ENCODE measurements around the gene HGFAC. TPM values are rescaled to one million over a fixed set of nuclear protein-coding genes. Genes with fewer than 3 reads are reported as not detected.
A peak's percentile ranks its signal among the peaks of the same experiment; 100 is the strongest.

The HGFAC gene
- total RNA-seq, 1 experiment from 2014 or later: 1.3 TPM

DNA sequence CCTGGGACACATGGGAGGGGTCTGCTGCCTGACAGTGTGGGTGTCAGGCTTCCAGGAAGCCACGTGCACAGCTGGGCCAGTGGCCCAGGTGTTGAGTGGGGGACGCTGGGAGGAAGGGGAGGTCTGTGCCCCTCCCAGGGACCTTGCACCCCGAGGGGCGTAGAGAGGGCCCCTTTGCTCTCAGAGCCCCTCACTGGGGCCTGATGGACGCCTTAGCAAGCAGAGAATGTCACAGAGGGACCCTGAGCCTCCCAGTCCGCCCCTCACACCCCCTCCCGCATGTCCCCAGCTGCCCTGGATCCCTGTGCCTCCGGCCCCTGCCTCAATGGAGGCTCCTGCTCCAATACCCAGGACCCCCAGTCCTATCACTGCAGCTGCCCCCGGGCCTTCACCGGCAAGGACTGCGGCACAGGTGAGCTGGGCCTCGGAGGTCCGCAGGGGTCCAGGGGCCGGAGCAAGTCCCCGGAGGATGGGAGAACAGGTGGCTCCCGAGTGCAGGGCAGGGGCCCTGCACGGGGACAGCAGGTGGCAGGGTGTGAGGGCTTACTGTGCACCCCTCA is 2.1 kb downstream of the HGFAC start:
- no peak overlapping the region for H3K27ac ChIP-seq
- no TSS peak for BruUV-seq (replicated peaks)
- no peaks in the 10 kb centered on the region for H3K79me2 ChIP-seq (ENCODE audit: low read depth)
- no peaks in the 10 kb centered on the region for H3K9me2 ChIP-seq (ENCODE audit: insufficient read depth)
- no peak for DNase-seq
- no peaks in the 10 kb centered on the region for H3F3A ChIP-seq (ENCODE audit: insufficient read depth, low read depth)
- intact Hi-C loops (cut with micrococcal nuclease; ENCODE audit: unreplicated experiment): loop anchor here (1.0 to 5.0 kb wide), 4 partner anchors 37 to 251 kb away; no protein-coding TSS in a partner anchor
- POLR2A ChIA-PET (ENCODE audit: unreplicated experiment): no interaction called here
- H3K4me1 ChIP-seq (replicated peaks; ENCODE audit: insufficient read depth): no peaks in the 10 kb centered on the region
- no peaks in the 10 kb centered on the region for H3K9me3 ChIP-seq (ENCODE audit: insufficient read depth, low read depth)
- H4K20me1 ChIP-seq (ENCODE audit: insufficient read depth): no peaks in the 10 kb centered on the region
- no peak overlapping the region for H3K4me3 ChIP-seq
- H3K36me3 ChIP-seq (ENCODE audit: low read depth): no peaks in the 10 kb centered on the region
- no peak overlapping the region for H2AFZ ChIP-seq
- CTCF ChIA-PET: no interaction called here
- H3K4me2 ChIP-seq: no peak overlapping the region
- no peaks in the 10 kb centered on the region for H3K27me3 ChIP-seq (ENCODE audit: insufficient read depth, low read depth)
- TF ChIP-seq CTCF (conservative IDR thresholded peaks at IDR 0.05) (peak; percentile 34; the same call in 1 of the 2 replicates), EZH2 (IDR thresholded peaks at IDR 0.05; ENCODE audit: low read depth) (no peak)

DNA sequence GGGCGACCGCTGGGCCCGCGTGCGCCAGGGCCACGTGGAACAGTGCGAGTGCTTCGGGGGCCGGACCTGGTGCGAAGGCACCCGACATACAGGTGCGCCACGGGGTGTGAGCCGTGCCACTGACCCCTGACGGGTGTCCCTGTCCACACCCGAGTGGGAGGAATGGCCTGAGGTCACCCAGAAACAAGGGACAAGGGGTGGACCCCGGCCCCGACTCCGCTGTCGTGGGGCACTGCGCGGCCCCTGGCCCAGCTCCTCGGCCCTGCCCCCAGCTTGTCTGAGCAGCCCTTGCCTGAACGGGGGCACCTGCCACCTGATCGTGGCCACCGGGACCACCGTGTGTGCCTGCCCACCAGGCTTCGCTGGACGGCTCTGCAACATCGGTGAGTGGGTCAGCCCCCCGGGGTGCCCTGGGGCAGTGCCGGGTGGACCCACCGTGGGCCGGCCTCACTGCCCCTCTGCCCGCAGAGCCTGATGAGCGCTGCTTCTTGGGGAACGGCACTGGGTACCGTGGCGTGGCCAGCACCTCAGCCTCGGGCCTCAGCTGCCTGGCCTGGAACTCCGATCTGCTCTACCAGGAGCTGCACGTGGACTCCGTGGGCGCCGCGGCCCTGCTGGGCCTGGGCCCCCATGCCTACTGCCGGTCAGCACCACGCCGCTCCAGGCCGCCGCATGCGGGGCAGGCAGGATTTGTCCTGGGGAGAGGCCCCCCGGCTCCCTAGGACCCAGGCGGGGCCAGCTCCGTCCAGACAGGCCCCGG is 2.8 kb downstream of the HGFAC start:
- no peaks in the 10 kb centered on the region for H3K9me2 ChIP-seq (ENCODE audit: insufficient read depth)
- no peaks in the 10 kb centered on the region for H3K36me3 ChIP-seq (ENCODE audit: low read depth)
- no peak for DNase-seq
- no peak overlapping the region for H3K27ac ChIP-seq
- ChIA-PET CTCF (no interaction called here), POLR2A (ENCODE audit: unreplicated experiment) (no interaction called here)
- BruUV-seq (replicated peaks): no TSS peak
- no peak overlapping the region for H3K4me3 ChIP-seq
- intact Hi-C loops (cut with micrococcal nuclease; ENCODE audit: unreplicated experiment): loop anchor here (2.0 to 5.0 kb wide), 2 partner anchors 36 to 57 kb away; no protein-coding TSS in a partner anchor
- no peaks in the 10 kb centered on the region for H4K20me1 ChIP-seq (ENCODE audit: insufficient read depth)
- no peaks in the 10 kb centered on the region for H3K79me2 ChIP-seq (ENCODE audit: low read depth)
- TF ChIP-seq EZH2 (IDR thresholded peaks at IDR 0.05; ENCODE audit: low read depth) (no peak), CTCF (conservative IDR thresholded peaks at IDR 0.05) (no peak)
- no peaks in the 10 kb centered on the region for H3K9me3 ChIP-seq (ENCODE audit: insufficient read depth, low read depth)
- H3K4me2 ChIP-seq: no peak overlapping the region
- H3F3A ChIP-seq (ENCODE audit: insufficient read depth, low read depth): no peaks in the 10 kb centered on the region
- no peaks in the 10 kb centered on the region for H3K27me3 ChIP-seq (ENCODE audit: insufficient read depth, low read depth)
- no peaks in the 10 kb centered on the region for H3K4me1 ChIP-seq (replicated peaks; ENCODE audit: insufficient read depth)
- H2AFZ ChIP-seq: no peak overlapping the region

DNA sequence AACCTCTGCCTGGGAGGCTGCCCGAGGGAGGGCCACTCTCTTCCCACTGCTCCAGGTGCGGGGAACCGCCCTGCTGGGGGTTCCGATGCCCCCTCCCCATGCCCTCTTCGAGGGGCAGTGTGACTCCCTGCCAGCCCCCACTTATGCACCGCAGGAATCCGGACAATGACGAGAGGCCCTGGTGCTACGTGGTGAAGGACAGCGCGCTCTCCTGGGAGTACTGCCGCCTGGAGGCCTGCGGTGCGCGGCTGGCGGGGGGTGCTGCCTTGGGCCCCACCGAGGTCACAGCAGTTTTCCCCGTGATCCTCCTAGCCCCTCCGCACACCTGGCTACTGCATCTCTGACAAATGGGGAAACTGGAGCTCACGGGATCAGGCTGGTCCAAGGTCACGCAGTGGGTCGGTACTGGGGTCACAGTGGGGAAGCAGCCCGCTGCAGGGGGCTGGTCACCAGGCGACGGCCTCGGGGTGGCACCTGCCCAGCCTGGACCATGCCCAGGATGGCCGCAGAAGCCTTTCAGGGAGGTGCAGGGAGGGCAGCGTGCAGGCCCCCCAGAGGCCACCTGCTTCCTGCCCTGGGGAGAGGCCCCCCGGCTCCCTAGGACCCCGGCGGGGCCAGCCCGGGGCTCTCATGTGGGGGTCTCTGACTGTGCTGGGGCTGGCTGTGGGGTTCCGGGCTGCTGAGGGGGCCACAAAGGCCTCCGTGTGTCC is 3.5 kb downstream of the HGFAC start:
- no peak for TF ChIP-seq CTCF (conservative IDR thresholded peaks at IDR 0.05)
- no peak for TF ChIP-seq EZH2 (IDR thresholded peaks at IDR 0.05; ENCODE audit: low read depth)
- no peaks in the 10 kb centered on the region for H3K79me2 ChIP-seq (ENCODE audit: low read depth)
- no peak overlapping the region for H3K4me3 ChIP-seq
- no peak overlapping the region for H3K4me2 ChIP-seq
- H4K20me1 ChIP-seq (ENCODE audit: insufficient read depth): no peaks in the 10 kb centered on the region
- ChIA-PET CTCF (no interaction called here), POLR2A (ENCODE audit: unreplicated experiment) (no interaction called here)
- no peaks in the 10 kb centered on the region for H3F3A ChIP-seq (ENCODE audit: insufficient read depth, low read depth)
- H3K4me1 ChIP-seq (replicated peaks; ENCODE audit: insufficient read depth): no peaks in the 10 kb centered on the region
- no TSS peak for BruUV-seq (replicated peaks)
- no peak overlapping the region for H3K27ac ChIP-seq
- no peaks in the 10 kb centered on the region for H3K9me2 ChIP-seq (ENCODE audit: insufficient read depth)
- H3K9me3 ChIP-seq (ENCODE audit: insufficient read depth, low read depth): no peaks in the 10 kb centered on the region
- H2AFZ ChIP-seq: no peak overlapping the region
- no peaks in the 10 kb centered on the region for H3K36me3 ChIP-seq (ENCODE audit: low read depth)
- no peaks in the 10 kb centered on the region for H3K27me3 ChIP-seq (ENCODE audit: insufficient read depth, low read depth)
- intact Hi-C loops (cut with micrococcal nuclease; ENCODE audit: unreplicated experiment): loop anchor here (2.0 kb wide), 1 partner anchor 36 kb away; no protein-coding TSS in a partner anchor
- no peak for DNase-seq

Data from PC-9 (cell line).